SK-N-SH (cell line): Measurements from ENCODE around the gene TNRC6B. TPM values are rescaled to one million over a fixed set of nuclear protein-coding genes. Genes with fewer than 3 reads are reported as not detected.
A peak's percentile ranks its signal among the peaks of the same experiment; 100 is the strongest.

Experiments
- CTCF ChIA-PET: fragments of 300-600, 350-600 bp; formaldehyde crosslinking; extraction: SDS; loops from one replicate; lab custom pipeline; 2021; lab: Yijun Ruan, JAX
- POLR2A ChIA-PET: fragments of 350-600 bp; sonication (Branson Sonifier 250); formaldehyde crosslinking; extraction: SDS; loops from one replicate; lab custom pipeline; 2020; ENCODE audit warnings: antibody characterized with exemption, inconsistent platforms; lab: Yijun Ruan, JAX
- DNase-seq: peaks from one replicate; pipeline ENCODE4 v3.0.0; 2012
- H2AFZ ChIP-seq: fragments of 200-600 bp; sonication (generic); 2 replicates; pipeline ENCODE4 v1.8.1; 2016; ENCODE audit warnings: antibody characterized with exemption, mild to moderate bottlenecking, low read depth
- H3F3A ChIP-seq: fragments of 200-600 bp; sonication (generic); replicated peaks from 2 replicates; pipeline ENCODE3; 2016; ENCODE audit warnings: antibody characterized with exemption, mild to moderate bottlenecking; ENCODE audit not compliant: insufficient read depth
- H3K27ac ChIP-seq, 2 experiments: fragments of 200-500 bp in 1 of 2; fragments of 200-600 bp in 1 of 2; sonication (Bioruptor generic) in 1 of 2; sonication (generic), shearing (Covaris generic) in 1 of 2; 2 replicates each; pipeline versions ENCODE4 v1.5.1 to v1.6.1; 2014 to 2016; ENCODE audit warnings: low read depth in 2 of 2, inconsistent platforms in 1 of 2, low read length in 1 of 2, mild to moderate bottlenecking in 1 of 2, mixed read lengths in 1 of 2
- H3K27me3 ChIP-seq: fragments of 200-600 bp; sonication (generic), shearing (Covaris generic); 2 replicates; pipeline ENCODE4 v1.6.1; 2016; ENCODE audit warnings: mixed run types; ENCODE audit not compliant: insufficient read depth
- H3K36me3 ChIP-seq, 2 experiments: fragments of 200-500 bp in 1 of 2; fragments of 200-600 bp in 1 of 2; sonication (Bioruptor generic) in 1 of 2; sonication (generic) in 1 of 2; replicated peaks in 1 of 2; 2 replicates each; pipeline versions ENCODE3 to v1.5.1; 2014 to 2016; ENCODE audit warnings: low read length in 1 of 2, mild to moderate bottlenecking in 1 of 2; ENCODE audit not compliant: insufficient read depth in 2 of 2, control insufficient read depth in 1 of 2
- H3K4me1 ChIP-seq, 2 experiments: fragments of 200-500 bp in 1 of 2; fragments of 200-600 bp in 1 of 2; sonication (Bioruptor generic) in 1 of 2; sonication (generic), shearing (Covaris generic) in 1 of 2; 2 replicates each; pipeline versions ENCODE4 v1.5.1 to v1.6.1; 2014 to 2016; ENCODE audit warnings: low read depth in 1 of 2, low read length in 1 of 2, mixed run types in 1 of 2; ENCODE audit not compliant: insufficient read depth in 2 of 2, control insufficient read depth in 1 of 2
- H3K4me2 ChIP-seq: fragments of 200-600 bp; sonication (generic), shearing (Covaris generic); 2 replicates; pipeline ENCODE4 v1.6.1; 2017; ENCODE audit warnings: mixed run types
- H3K4me3 ChIP-seq, 2 experiments: fragments of 200-500 bp in 1 of 2; fragments of 200-600 bp in 1 of 2; sonication (Bioruptor generic) in 1 of 2; sonication (generic), shearing (Covaris generic) in 1 of 2; 2 replicates each; pipeline versions ENCODE4 v1.5.1 to v1.8.1; 2014 to 2016; ENCODE audit warnings: low read depth in 2 of 2, inconsistent platforms in 1 of 2, low read length in 1 of 2, mild to moderate bottlenecking in 1 of 2, mixed read lengths in 1 of 2, moderate library complexity in 1 of 2
- H3K79me2 ChIP-seq: fragments of 200-600 bp; sonication (generic); 2 replicates; pipeline ENCODE4 v1.8.1; 2017; ENCODE audit warnings: mild to moderate bottlenecking; ENCODE audit not compliant: insufficient read depth
- H3K9ac ChIP-seq: fragments of 200-600 bp; sonication (generic); 2 replicates; pipeline ENCODE4 v1.6.1; 2017; ENCODE audit warnings: mixed run types
- H3K9me2 ChIP-seq: fragments of 200-600 bp; sonication (generic); 2 replicates; pipeline ENCODE4 v1.6.1; 2017; ENCODE audit warnings: mixed run types
- H3K9me3 ChIP-seq: fragments of 200-600 bp; sonication (generic); 2 replicates; pipeline ENCODE4 v1.6.1; 2017; ENCODE audit warnings: mixed run types, mild to moderate bottlenecking, moderate library complexity
- H4K20me1 ChIP-seq: fragments of 200-600 bp; sonication (generic); 2 replicates; pipeline ENCODE4 v1.6.1; 2017; ENCODE audit warnings: mild to moderate bottlenecking, mixed run types; ENCODE audit not compliant: insufficient read depth
- CHD2 ChIP-seq: fragments of 150-350 bp; IDR thresholded peaks from 2 replicates; pipeline ENCODE4 v1.6.1; 2018; ENCODE audit warnings: low read length; ENCODE audit not compliant: partially characterized antibody
- ELF1 ChIP-seq: IDR thresholded peaks from 2 replicates; pipeline ENCODE4 v1.4.0; 2012
- EP300 ChIP-seq, 2 experiments: IDR thresholded peaks; 2 replicates each; pipeline versions ENCODE4 v1.4.0 to v1.6.1; 2012; ENCODE audit warnings: borderline replicate concordance in 1 of 2, low read depth in 1 of 2, low read length in 1 of 2
- EZH2phosphoT487 ChIP-seq: fragments of 200-600 bp; sonication (generic); IDR thresholded peaks from 2 replicates; pipeline ENCODE4 v1.6.1; 2017; ENCODE audit warnings: low read depth, mixed run types, mild to moderate bottlenecking, antibody characterized with exemption, moderate library complexity, borderline replicate concordance
- FOXJ3 ChIP-seq: sonication (generic); formaldehyde crosslinking; IDR thresholded peaks from 2 replicates; pipeline ENCODE4 v1.5.1; 2020; ENCODE audit warnings: mild to moderate bottlenecking, missing genetic modification reagents
- FOXM1 ChIP-seq: IDR thresholded peaks from 2 replicates; pipeline ENCODE4 v1.4.0; 2012; ENCODE audit warnings: low read depth, mild to moderate bottlenecking
- GABPA ChIP-seq: IDR thresholded peaks from 2 replicates; pipeline ENCODE4 v1.4.0; 2012; ENCODE audit warnings: low read depth, mild to moderate bottlenecking
- MEF2A ChIP-seq: IDR thresholded peaks from 2 replicates; pipeline ENCODE4 v1.4.0; 2012; ENCODE audit warnings: low read depth, borderline replicate concordance
- POLR2AphosphoS5 ChIP-seq: IDR thresholded peaks from 2 replicates; pipeline ENCODE4 v1.6.1; 2012; ENCODE audit warnings: low read depth, low read length
- RAD21 ChIP-seq: IDR thresholded peaks from 2 replicates; pipeline ENCODE4 v1.6.1; 2012; ENCODE audit warnings: mild to moderate bottlenecking, low read length
- RCOR1 ChIP-seq: fragments of 150-350 bp; IDR thresholded peaks from 2 replicates; pipeline ENCODE4 v1.6.1; 2017; ENCODE audit warnings: antibody characterized with exemption, low read length
- SIN3A ChIP-seq: IDR thresholded peaks from 2 replicates; pipeline ENCODE4 v1.6.1; 2012; ENCODE audit warnings: low read depth, mild to moderate bottlenecking, low read length, moderate library complexity, borderline replicate concordance
- TEAD4 ChIP-seq: IDR thresholded peaks from 2 replicates; pipeline ENCODE4 v1.4.0; 2012; ENCODE audit warnings: mild to moderate bottlenecking, borderline replicate concordance; ENCODE audit not compliant: insufficient read depth
- YY1 ChIP-seq: IDR thresholded peaks from 2 replicates; pipeline ENCODE4 v1.4.0; 2012; ENCODE audit warnings: low read depth, mild to moderate bottlenecking
- WGBS: methylation state at CpG from one replicate; pipeline ENCODE4 v1.1.6; 2017; ENCODE audit warnings: low lambda C conversion rate; 5-methylcytosine and 5-hydroxymethylcytosine counted together
- polyA plus RNA-seq, 3 experiments: library from polyadenylated mRNA; depleted of rRNA; stranded (reverse); fragments of >200 nt; gene quantifications; 2 replicates each; pipeline ENCODE4 v1.2.3, GENCODE V29; 2012
- TF ChIP-seq, protein P1 (sequence below): fragments of 200-600 bp; sonication (generic); IDR thresholded peaks from 2 replicates; pipeline ENCODE4 v1.6.1; 2017; ENCODE audit warnings: antibody characterized with exemption, mild to moderate bottlenecking, moderate library complexity
- TF ChIP-seq, protein P2 (sequence below): fragments of 150-350 bp; IDR thresholded peaks from 2 replicates; pipeline ENCODE4 v1.6.1; 2017; ENCODE audit warnings: antibody characterized with exemption, low read length, low read depth, borderline replicate concordance
- TF ChIP-seq, protein P3 (sequence below): IDR thresholded peaks from 2 replicates; pipeline ENCODE4; 2012
- TF ChIP-seq, protein P4 (sequence below): IDR thresholded peaks from 2 replicates; pipeline ENCODE4 v1.4.0; 2012; ENCODE audit warnings: low read depth, borderline replicate concordance
- TF ChIP-seq, protein P5 (sequence below): IDR thresholded peaks from 2 replicates; pipeline ENCODE4 v1.6.1; 2012; ENCODE audit warnings: mild to moderate bottlenecking, low read depth, low read length, moderate library complexity
- TF ChIP-seq, protein P6 (sequence below): IDR thresholded peaks from 2 replicates; pipeline ENCODE4 v1.4.0; 2012; ENCODE audit warnings: low read depth

TNRC6B gene
- polyA plus RNA-seq, 1 of the 3 experiments (the other 2 are of a cell fraction) = 1.2 TPM

DNA sequence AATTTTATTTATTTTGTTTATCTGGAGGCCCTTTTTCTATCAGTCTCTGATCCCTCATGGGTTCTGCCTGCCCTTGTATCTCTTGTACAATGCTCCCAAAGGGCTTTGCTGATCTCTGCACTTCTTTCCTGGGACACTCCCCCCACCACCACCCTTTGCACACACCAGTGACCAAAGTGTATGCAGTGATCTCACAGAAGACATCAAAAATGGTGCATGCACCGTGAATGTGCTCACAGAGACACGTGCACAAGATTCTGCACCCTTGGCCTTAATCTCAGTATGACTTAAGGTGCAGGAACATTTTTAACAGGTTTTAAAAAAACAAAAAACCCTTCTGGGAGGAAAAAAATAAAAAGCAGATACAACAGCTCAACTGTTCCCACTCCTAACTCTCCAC is 156.3 kb downstream of the TNRC6B start:
- TF ChIP-seq POLR2AphosphoS5 (no peak), CHD2 (no peak), EP300 (IDR thresholded peaks at IDR 0.05; ENCODE audit: borderline replicate concordance in 1 of 2, low read depth in 1 of 2, low read length in 1 of 2) (no peak), FOXJ3 (CRISPR knock-in tag) (no peak), TEAD4 (no peak), ELF1 (no peak), GABPA (no peak), SIN3A (no peak), YY1 (no peak), EZH2phosphoT487 (no peak), MEF2A (no peak), RAD21 (no peak), FOXM1 (no peak), RCOR1 (no peak)
- TF ChIP-seq, protein P1, sequence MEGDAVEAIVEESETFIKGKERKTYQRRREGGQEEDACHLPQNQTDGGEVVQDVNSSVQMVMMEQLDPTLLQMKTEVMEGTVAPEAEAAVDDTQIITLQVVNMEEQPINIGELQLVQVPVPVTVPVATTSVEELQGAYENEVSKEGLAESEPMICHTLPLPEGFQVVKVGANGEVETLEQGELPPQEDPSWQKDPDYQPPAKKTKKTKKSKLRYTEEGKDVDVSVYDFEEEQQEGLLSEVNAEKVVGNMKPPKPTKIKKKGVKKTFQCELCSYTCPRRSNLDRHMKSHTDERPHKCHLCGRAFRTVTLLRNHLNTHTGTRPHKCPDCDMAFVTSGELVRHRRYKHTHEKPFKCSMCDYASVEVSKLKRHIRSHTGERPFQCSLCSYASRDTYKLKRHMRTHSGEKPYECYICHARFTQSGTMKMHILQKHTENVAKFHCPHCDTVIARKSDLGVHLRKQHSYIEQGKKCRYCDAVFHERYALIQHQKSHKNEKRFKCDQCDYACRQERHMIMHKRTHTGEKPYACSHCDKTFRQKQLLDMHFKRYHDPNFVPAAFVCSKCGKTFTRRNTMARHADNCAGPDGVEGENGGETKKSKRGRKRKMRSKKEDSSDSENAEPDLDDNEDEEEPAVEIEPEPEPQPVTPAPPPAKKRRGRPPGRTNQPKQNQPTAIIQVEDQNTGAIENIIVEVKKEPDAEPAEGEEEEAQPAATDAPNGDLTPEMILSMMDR = no peak
- TF ChIP-seq, protein P2, sequence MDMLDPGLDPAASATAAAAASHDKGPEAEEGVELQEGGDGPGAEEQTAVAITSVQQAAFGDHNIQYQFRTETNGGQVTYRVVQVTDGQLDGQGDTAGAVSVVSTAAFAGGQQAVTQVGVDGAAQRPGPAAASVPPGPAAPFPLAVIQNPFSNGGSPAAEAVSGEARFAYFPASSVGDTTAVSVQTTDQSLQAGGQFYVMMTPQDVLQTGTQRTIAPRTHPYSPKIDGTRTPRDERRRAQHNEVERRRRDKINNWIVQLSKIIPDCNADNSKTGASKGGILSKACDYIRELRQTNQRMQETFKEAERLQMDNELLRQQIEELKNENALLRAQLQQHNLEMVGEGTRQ = no peak
- TF ChIP-seq, protein P3, sequence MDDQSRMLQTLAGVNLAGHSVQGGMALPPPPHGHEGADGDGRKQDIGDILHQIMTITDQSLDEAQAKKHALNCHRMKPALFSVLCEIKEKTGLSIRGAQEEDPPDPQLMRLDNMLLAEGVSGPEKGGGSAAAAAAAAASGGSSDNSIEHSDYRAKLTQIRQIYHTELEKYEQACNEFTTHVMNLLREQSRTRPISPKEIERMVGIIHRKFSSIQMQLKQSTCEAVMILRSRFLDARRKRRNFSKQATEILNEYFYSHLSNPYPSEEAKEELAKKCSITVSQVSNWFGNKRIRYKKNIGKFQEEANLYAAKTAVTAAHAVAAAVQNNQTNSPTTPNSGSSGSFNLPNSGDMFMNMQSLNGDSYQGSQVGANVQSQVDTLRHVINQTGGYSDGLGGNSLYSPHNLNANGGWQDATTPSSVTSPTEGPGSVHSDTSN = no peak
- TF ChIP-seq, protein P4, sequence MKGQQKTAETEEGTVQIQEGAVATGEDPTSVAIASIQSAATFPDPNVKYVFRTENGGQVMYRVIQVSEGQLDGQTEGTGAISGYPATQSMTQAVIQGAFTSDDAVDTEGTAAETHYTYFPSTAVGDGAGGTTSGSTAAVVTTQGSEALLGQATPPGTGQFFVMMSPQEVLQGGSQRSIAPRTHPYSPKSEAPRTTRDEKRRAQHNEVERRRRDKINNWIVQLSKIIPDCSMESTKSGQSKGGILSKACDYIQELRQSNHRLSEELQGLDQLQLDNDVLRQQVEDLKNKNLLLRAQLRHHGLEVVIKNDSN = no peak
- TF ChIP-seq, protein P5, sequence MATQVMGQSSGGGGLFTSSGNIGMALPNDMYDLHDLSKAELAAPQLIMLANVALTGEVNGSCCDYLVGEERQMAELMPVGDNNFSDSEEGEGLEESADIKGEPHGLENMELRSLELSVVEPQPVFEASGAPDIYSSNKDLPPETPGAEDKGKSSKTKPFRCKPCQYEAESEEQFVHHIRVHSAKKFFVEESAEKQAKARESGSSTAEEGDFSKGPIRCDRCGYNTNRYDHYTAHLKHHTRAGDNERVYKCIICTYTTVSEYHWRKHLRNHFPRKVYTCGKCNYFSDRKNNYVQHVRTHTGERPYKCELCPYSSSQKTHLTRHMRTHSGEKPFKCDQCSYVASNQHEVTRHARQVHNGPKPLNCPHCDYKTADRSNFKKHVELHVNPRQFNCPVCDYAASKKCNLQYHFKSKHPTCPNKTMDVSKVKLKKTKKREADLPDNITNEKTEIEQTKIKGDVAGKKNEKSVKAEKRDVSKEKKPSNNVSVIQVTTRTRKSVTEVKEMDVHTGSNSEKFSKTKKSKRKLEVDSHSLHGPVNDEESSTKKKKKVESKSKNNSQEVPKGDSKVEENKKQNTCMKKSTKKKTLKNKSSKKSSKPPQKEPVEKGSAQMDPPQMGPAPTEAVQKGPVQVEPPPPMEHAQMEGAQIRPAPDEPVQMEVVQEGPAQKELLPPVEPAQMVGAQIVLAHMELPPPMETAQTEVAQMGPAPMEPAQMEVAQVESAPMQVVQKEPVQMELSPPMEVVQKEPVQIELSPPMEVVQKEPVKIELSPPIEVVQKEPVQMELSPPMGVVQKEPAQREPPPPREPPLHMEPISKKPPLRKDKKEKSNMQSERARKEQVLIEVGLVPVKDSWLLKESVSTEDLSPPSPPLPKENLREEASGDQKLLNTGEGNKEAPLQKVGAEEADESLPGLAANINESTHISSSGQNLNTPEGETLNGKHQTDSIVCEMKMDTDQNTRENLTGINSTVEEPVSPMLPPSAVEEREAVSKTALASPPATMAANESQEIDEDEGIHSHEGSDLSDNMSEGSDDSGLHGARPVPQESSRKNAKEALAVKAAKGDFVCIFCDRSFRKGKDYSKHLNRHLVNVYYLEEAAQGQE = no peak
- TF ChIP-seq, protein P6, sequence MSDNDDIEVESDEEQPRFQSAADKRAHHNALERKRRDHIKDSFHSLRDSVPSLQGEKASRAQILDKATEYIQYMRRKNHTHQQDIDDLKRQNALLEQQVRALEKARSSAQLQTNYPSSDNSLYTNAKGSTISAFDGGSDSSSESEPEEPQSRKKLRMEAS = no peak
- TF ChIP-seq, all 33 proteins: peak for 0

More for the DNA sequence above, 156.3 kb downstream of the TNRC6B start:
- no peak overlapping the region for H3K4me2 ChIP-seq
- no peaks in the 10 kb centered on the region for H3K36me3 ChIP-seq
- ChIA-PET POLR2A (no interaction called here), CTCF (no interaction called here)
- H3K4me1 ChIP-seq = peaks cover 0 to 13% of the 10 kb centered on the region in 2 experiments; a peak in 3 of 4 replicates
- no peak for DNase-seq
- no peaks in the 10 kb centered on the region for H3F3A ChIP-seq
- H3K9me3 ChIP-seq = no peaks in the 10 kb centered on the region
- no peaks in the 10 kb centered on the region for H4K20me1 ChIP-seq
- no peaks in the 10 kb centered on the region for H3K79me2 ChIP-seq
- H3K27ac ChIP-seq = peak overlapping the region in 1 of 2 experiments; percentile 36; a peak in 2 of 4 replicates
- H3K27me3 ChIP-seq = no peaks in the 10 kb centered on the region
- no peak overlapping the region for H3K9ac ChIP-seq
- WGBS = 100% methylated on average over 2 of the region's 2 CpGs
- no peak overlapping the region for H2AFZ ChIP-seq
- no peaks in the 10 kb centered on the region for H3K9me2 ChIP-seq
- H3K4me3 ChIP-seq = no peak overlapping the region
